Fibroblast of lung (primary cell): ENCODE data around the gene UBTD1. TPM values are rescaled to one million over a fixed set of nuclear protein-coding genes. Genes with fewer than 3 reads are reported as not detected.

Experiments
- DNase-seq, 2 donors: peaks; one replicate each; pipeline versions ENCODE4 v3.0.0 to v3.0.0-alpha.2; 2010; ENCODE audit warnings: low read depth in 2 of 2
- H2AFZ ChIP-seq: 2 replicates; pipeline ENCODE4 v1.5.1; 2012; ENCODE audit warnings: low read length, control low read depth, inconsistent platforms
- H3K27ac ChIP-seq: 2 replicates; pipeline ENCODE4 v1.5.1; 2011; ENCODE audit warnings: low read length, control low read depth; ENCODE audit not compliant: insufficient read depth
- H3K27me3 ChIP-seq: 2 replicates; pipeline ENCODE4 v1.5.1; 2011; ENCODE audit warnings: mild to moderate bottlenecking, low read length; ENCODE audit not compliant: control insufficient read depth, insufficient read depth
- H3K36me3 ChIP-seq: 2 replicates; pipeline ENCODE4 v1.5.1; 2011; ENCODE audit warnings: low read length; ENCODE audit not compliant: control insufficient read depth, insufficient read depth
- H3K4me1 ChIP-seq: 2 replicates; pipeline ENCODE4 v1.5.1; 2011; ENCODE audit warnings: low read length; ENCODE audit not compliant: control insufficient read depth, insufficient read depth; ENCODE audit errors: extremely low read depth
- H3K4me2 ChIP-seq: 2 replicates; pipeline ENCODE4 v1.5.1; 2011; ENCODE audit warnings: low read length, control low read depth; ENCODE audit not compliant: insufficient read depth; ENCODE audit errors: extremely low read depth
- H3K4me3 ChIP-seq, 4 experiments: fragments of 200-600 bp in 1 of 4; sonication (generic) in 1 of 4; replicated peaks in 1 of 4; 2 replicates each; pipeline ENCODE4 v1.5.1; 2011 to 2016; ENCODE audit warnings: low read length in 4 of 4, low read depth in 3 of 4, mild to moderate bottlenecking in 3 of 4, control low read depth in 2 of 4, inconsistent platforms in 1 of 4, mixed read lengths in 1 of 4; ENCODE audit not compliant: insufficient read depth in 1 of 4; ENCODE audit errors: control extremely low read depth in 1 of 4
- H3K79me2 ChIP-seq: 2 replicates; pipeline ENCODE4 v1.5.1; 2012; ENCODE audit warnings: mild to moderate bottlenecking, low read length, inconsistent platforms; ENCODE audit not compliant: control insufficient read depth, insufficient read depth
- H3K9ac ChIP-seq: 2 replicates; pipeline ENCODE4 v1.5.1; 2011; ENCODE audit warnings: mild to moderate bottlenecking, low read length, control low read depth; ENCODE audit not compliant: insufficient read depth
- H3K9me3 ChIP-seq: 2 replicates; pipeline ENCODE4 v1.5.1; 2012; ENCODE audit warnings: low read depth, low read length; ENCODE audit not compliant: control insufficient read depth, insufficient read depth
- H4K20me1 ChIP-seq: 2 replicates; pipeline ENCODE4 v1.5.1; 2011; ENCODE audit warnings: low read length; ENCODE audit not compliant: control insufficient read depth, insufficient read depth; ENCODE audit errors: extremely low read depth
- EZH2 ChIP-seq: IDR thresholded peaks from 2 replicates; pipeline ENCODE4 v1.5.1; 2012; ENCODE audit warnings: low read length, control low read depth, mild to moderate bottlenecking; ENCODE audit errors: missing control alignments
- polyA plus RNA-seq, 2 donors: library from polyadenylated mRNA; depleted of rRNA in 1 of 2; stranded (reverse) in 1 of 2; unstranded in 1 of 2; fragments of >200 nt; gene quantifications; 2 replicates each; pipeline ENCODE4 v1.2.1, GENCODE V29; 2011 to 2012; ENCODE audit warnings: missing spikeins in 1 of 2
- total RNA-seq: library from RNA; depleted of rRNA; stranded (reverse); fragments of >200 nt; gene quantifications from 2 replicates; pipeline ENCODE4 v1.2.1, GENCODE V29; 2014
- TF ChIP-seq, protein P1 (sequence below), 2 donors: IDR thresholded peaks in 1 of 2; conservative IDR thresholded peaks in 1 of 2; 1 replicate in 1 of 2; 2 replicates in 1 of 2; pipeline ENCODE4 v1.5.1; 2011 to 2012; ENCODE audit warnings: low read length in 2 of 2, control low read depth in 1 of 2, inconsistent platforms in 1 of 2, low read depth in 1 of 2, mild to moderate bottlenecking in 1 of 2

Gene UBTD1
- total and polyA plus RNA-seq, 2 donors (not counting 1 experiment from before 2014, with no cell fraction given): 10.7 to 22.0 TPM

DNA sequence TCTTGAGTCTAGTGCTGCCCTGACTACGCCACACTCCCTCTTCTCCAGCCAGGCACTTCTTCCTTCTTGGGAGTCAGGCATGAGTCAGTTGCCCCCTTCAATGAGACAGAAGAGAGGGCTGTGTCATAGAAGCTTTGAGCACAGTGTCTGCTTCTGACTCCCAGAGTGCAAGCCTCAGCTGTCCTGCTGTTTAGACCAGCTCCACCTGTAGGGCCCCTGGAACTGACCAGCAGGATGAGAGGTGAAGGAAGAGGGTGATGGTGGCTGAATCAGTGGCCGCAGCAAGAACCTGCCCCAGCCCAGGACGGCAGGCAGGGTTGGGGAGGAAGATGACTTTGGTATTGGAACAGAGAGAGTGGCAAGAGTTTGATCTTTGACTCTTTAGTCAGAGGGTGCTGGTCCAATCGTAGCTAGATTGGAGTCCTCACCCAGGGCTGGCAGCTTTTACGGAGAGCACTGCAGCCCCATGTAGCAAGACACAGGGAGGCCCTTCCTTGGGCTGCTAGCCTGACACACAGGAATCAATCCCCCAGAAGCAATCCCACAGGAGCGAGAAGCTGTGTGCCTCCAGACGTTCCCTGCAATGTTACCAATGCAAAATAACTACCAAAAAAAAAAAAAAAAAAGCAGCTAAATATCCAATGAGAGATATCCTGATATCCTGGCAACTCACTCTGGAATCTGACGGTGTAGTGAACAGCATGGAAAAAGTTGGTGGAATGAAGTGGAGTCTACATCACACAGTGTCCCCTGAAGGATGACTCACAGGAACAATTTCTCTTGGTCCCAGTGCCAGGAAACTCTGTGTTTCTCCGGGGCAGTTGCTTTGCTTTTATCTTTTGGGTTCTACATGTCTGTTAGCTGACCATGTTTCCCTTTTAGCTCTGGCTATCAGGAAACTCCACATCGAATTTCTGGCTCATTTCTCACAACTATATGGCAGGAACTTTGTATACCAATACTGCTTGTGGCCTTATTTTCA is 97.7 kb downstream of the UBTD1 start:
- Histone ChIP-seq H4K20me1 (no peaks in the 10 kb centered on the region), H3K79me2 (no peaks in the 10 kb centered on the region), H3K36me3 (no peaks in the 10 kb centered on the region), H2AFZ (peak overlapping the region; percentile 19), H3K4me2 (peak overlapping the region; percentile 29), H3K27ac (peak overlapping the region; percentile 67), H3K4me1 (peaks cover 15% of the 10 kb centered on the region), H3K27me3 (no peaks in the 10 kb centered on the region), H3K9me3 (no peaks in the 10 kb centered on the region), H3K9ac (no peak overlapping the region), H3K4me3 (no peak overlapping the region)
- no peak for TF ChIP-seq EZH2
- DNase-seq: peak; percentile 66 to 95

DNA sequence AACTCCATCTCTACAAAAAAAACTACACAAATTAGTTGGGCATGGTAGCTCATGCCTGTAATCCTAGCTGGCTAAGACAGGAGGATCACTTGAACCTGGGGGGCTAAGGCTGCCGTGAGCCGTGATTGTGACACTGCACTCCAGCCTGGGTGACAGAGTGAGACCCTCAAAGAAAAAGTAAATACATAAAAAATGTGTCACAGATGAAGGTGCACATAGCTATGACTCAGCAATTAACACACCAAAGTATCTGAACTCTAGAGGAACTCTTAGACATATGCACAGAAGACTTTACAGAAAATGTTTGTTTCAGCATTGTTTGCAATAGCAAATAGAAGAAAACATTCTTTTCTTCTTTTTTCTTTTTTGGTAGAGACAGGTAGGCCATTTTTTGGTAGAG is 99.1 kb downstream of the UBTD1 start:
- no peaks in the 10 kb centered on the region for H3K27me3 ChIP-seq
- H3K36me3 ChIP-seq: no peaks in the 10 kb centered on the region
- H3K9ac ChIP-seq: no peak overlapping the region
- DNase-seq: peak in 1 of 2 donors; percentile 16
- H3K27ac ChIP-seq: no peak overlapping the region
- no peaks in the 10 kb centered on the region for H4K20me1 ChIP-seq
- TF ChIP-seq, protein P1, sequence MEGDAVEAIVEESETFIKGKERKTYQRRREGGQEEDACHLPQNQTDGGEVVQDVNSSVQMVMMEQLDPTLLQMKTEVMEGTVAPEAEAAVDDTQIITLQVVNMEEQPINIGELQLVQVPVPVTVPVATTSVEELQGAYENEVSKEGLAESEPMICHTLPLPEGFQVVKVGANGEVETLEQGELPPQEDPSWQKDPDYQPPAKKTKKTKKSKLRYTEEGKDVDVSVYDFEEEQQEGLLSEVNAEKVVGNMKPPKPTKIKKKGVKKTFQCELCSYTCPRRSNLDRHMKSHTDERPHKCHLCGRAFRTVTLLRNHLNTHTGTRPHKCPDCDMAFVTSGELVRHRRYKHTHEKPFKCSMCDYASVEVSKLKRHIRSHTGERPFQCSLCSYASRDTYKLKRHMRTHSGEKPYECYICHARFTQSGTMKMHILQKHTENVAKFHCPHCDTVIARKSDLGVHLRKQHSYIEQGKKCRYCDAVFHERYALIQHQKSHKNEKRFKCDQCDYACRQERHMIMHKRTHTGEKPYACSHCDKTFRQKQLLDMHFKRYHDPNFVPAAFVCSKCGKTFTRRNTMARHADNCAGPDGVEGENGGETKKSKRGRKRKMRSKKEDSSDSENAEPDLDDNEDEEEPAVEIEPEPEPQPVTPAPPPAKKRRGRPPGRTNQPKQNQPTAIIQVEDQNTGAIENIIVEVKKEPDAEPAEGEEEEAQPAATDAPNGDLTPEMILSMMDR (conservative IDR thresholded peaks at IDR 0.05 in 1 of 2, IDR thresholded peaks at IDR 0.05 in 1 of 2; ENCODE audit: low read depth in 1 of 2, low read length in 2 of 2): no peak
- no peak for TF ChIP-seq EZH2
- H3K79me2 ChIP-seq: no peaks in the 10 kb centered on the region
- H2AFZ ChIP-seq: no peak overlapping the region
- H3K9me3 ChIP-seq: no peaks in the 10 kb centered on the region
- H3K4me2 ChIP-seq: no peak overlapping the region
- H3K4me3 ChIP-seq: no peak overlapping the region
- peaks cover 15% of the 10 kb centered on the region for H3K4me1 ChIP-seq

DNA sequence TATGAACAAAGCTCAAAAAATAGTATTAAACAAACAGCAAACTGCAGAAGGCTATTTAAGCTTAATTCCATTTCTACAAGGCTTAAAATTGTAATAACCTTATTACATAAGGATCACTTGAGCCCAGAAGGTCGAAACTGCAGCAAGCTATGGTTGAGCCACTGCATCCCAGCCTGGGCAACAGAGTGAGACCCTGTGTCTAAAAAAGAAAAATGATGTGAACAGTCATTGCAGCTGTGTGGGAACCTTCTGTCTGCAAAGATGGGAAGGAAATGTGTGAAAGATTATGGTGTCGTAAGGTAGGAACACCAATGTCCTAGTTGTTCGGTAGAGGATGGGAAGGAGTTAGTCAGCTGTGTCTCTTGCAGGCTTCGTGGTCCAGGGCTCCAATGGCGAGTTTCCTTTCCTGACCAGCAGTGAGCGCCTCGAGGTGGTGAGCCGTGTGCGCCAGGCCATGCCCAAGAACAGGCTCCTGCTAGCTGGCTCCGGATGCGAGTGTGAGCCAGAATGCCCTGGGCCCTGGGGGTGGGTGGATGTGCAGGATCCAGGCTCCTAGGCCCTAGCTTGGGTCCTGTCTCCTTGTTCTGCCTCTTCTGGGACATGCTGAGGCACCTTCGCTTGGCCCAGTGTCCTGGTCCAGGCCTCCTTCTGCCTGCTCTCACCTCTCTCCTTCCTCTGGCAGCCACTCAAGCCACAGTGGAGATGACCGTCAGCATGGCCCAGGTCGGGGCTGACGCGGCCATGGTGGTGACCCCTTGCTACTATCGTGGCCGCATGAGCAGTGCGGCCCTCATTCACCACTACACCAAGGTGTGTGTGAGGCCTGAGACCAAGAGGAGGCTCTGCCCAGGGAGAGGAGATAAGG is 99.9 kb downstream of the UBTD1 start:
- peaks cover 12% of the 10 kb centered on the region for H3K4me1 ChIP-seq
- no peak overlapping the region for H3K4me3 ChIP-seq
- H3K79me2 ChIP-seq: no peaks in the 10 kb centered on the region
- no peaks in the 10 kb centered on the region for H3K36me3 ChIP-seq
- no peak overlapping the region for H2AFZ ChIP-seq
- no peak for DNase-seq
- H3K9ac ChIP-seq: no peak overlapping the region
- TF ChIP-seq EZH2: no peak
- TF ChIP-seq, protein P1 (conservative IDR thresholded peaks at IDR 0.05 in 1 of 2, IDR thresholded peaks at IDR 0.05 in 1 of 2; ENCODE audit: low read depth in 1 of 2, low read length in 2 of 2): no peak
- no peak overlapping the region for H3K27ac ChIP-seq
- H3K9me3 ChIP-seq: no peaks in the 10 kb centered on the region
- no peaks in the 10 kb centered on the region for H3K27me3 ChIP-seq
- no peaks in the 10 kb centered on the region for H4K20me1 ChIP-seq
- no peak overlapping the region for H3K4me2 ChIP-seq
